Measurements from ENCODE around the gene ITGBL1.

GRCh38 chr13:101544979-101545378 lies 92.5 kb downstream of the ITGBL1 start:
- TF ChIP-seq POLR2A (IDR thresholded peaks at IDR 0.05) = no peak
- TF ChIP-seq CTCF (IDR thresholded peaks at IDR 0.05) = no peak
